ENCODE data around the gene SIX1.

DNA sequence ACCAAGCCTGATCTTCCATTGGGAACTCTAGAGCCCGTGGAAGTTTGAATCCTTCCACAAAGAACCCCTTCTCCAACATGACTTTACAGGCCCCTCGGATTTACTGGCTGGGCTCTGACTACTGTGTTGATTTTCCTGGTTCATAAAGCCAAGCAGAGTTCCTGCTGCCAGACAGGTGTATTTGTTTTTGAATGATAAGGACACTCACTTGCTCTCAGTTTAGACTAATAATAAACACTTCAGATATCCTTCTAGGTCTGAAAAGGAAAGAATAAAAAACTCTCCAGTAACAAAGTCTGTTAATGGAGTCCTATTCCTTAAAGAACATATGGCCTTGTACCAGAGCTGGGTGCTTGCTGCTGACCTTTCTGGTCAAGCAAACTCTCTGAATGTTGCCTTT, 31.0 kb downstream of the SIX1 start:
- TF ChIP-seq, protein P1, sequence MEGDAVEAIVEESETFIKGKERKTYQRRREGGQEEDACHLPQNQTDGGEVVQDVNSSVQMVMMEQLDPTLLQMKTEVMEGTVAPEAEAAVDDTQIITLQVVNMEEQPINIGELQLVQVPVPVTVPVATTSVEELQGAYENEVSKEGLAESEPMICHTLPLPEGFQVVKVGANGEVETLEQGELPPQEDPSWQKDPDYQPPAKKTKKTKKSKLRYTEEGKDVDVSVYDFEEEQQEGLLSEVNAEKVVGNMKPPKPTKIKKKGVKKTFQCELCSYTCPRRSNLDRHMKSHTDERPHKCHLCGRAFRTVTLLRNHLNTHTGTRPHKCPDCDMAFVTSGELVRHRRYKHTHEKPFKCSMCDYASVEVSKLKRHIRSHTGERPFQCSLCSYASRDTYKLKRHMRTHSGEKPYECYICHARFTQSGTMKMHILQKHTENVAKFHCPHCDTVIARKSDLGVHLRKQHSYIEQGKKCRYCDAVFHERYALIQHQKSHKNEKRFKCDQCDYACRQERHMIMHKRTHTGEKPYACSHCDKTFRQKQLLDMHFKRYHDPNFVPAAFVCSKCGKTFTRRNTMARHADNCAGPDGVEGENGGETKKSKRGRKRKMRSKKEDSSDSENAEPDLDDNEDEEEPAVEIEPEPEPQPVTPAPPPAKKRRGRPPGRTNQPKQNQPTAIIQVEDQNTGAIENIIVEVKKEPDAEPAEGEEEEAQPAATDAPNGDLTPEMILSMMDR (IDR thresholded peaks at IDR 0.05), result no peak
- no peak for TF ChIP-seq POLR2A (IDR thresholded peaks at IDR 0.05)
